ENCODE measurements around the gene MREG. TPM values are rescaled to one million over a fixed set of nuclear protein-coding genes. Genes with fewer than 3 reads are reported as not detected.
A peak's percentile ranks its signal among the peaks of the same experiment; 100 is the strongest.

The MREG gene
- 8.9 and 14.1 TPM in 2 replicates for total RNA-seq (2014; rRNA removed; shearing (Covaris generic))

- DNase-seq (ENCODE audit: low spot score): peak; percentile 64
These were observed at the start of gene MREG for GRCh38 chr2:216013080-216013909. Gene MREG (minus strand): TSS chr2:216013551. CDS start chr2:216013327, 224 bp downstream.

- DNase-seq (ENCODE audit: low spot score): no peak
These were observed 46.0 kb upstream of the MREG start for GRCh38 chr2:216059233-216059834.

GRCh38 chr2:216057688-216058193, 44.4 kb upstream of the MREG start:
- DNase-seq (ENCODE audit: low spot score): peak; percentile 27

- DNase-seq (ENCODE audit: low spot score): no peak
These were observed 43.4 kb upstream of the MREG start for GRCh38 chr2:216056739-216057138.

GRCh38 chr2:216055680-216056079, 42.3 kb upstream of the MREG start:
- no peak for DNase-seq (ENCODE audit: low spot score)

- DNase-seq (ENCODE audit: low spot score): no peak
These were observed 39.1 kb upstream of the MREG start for GRCh38 chr2:216052420-216052819.

GRCh38 chr2:216051350-216051749, 38.0 kb upstream of the MREG start:
- no peak for DNase-seq (ENCODE audit: low spot score)

- DNase-seq (ENCODE audit: low spot score): no peak
These were observed 36.1 kb upstream of the MREG start for GRCh38 chr2:216049452-216049851.

- DNase-seq (ENCODE audit: low spot score): no peak
These were observed 34.0 kb upstream of the MREG start for GRCh38 chr2:216047397-216047796.

GRCh38 chr2:216044883-216045486, 31.6 kb upstream of the MREG start:
- DNase-seq (ENCODE audit: low spot score): no peak

- no peak for DNase-seq (ENCODE audit: low spot score)
These were observed 30.6 kb upstream of the MREG start for GRCh38 chr2:216043949-216044348.

- no peak for DNase-seq (ENCODE audit: low spot score)
These were observed 28.1 kb upstream of the MREG start for GRCh38 chr2:216041438-216041837.

GRCh38 chr2:216039918-216040317, 26.6 kb upstream of the MREG start:
- DNase-seq (ENCODE audit: low spot score): no peak

GRCh38 chr2:216034065-216034464, 20.7 kb upstream of the MREG start:
- peak; percentile 52 for DNase-seq (ENCODE audit: low spot score)

- no peak for DNase-seq (ENCODE audit: low spot score)
These were observed 20.1 kb upstream of the MREG start for GRCh38 chr2:216033403-216033802.

- DNase-seq (ENCODE audit: low spot score): peak; percentile 41
These were observed 18.8 kb upstream of the MREG start for GRCh38 chr2:216031960-216032689.

GRCh38 chr2:216030216-216030615, 16.9 kb upstream of the MREG start:
- DNase-seq (ENCODE audit: low spot score): no peak

- DNase-seq (ENCODE audit: low spot score): peak; percentile 25
These were observed 16.2 kb upstream of the MREG start for GRCh38 chr2:216029416-216030129.

GRCh38 chr2:216024779-216025336, 11.5 kb upstream of the MREG start:
- no peak for DNase-seq (ENCODE audit: low spot score)

GRCh38 chr2:216023055-216023648, 9.8 kb upstream of the MREG start:
- DNase-seq (ENCODE audit: low spot score): peak; percentile 53

Data from A172 (cell line).